GM19452 (cell line): ENCODE measurements around the gene GLI1.
"Not testable (repeated sequence)": the region's sequence is repeated elsewhere in the genome, so short reads cannot be mapped to it uniquely, and the experiment has no call there.

ENCODE experiments used
- ATAC-seq: cut with Tn5 transposase; IDR thresholded peaks from one replicate; pipeline ENCODE4 v1.9.1; 2021; ENCODE audit not compliant: unreplicated experiment

Gene GLI1

DNA sequence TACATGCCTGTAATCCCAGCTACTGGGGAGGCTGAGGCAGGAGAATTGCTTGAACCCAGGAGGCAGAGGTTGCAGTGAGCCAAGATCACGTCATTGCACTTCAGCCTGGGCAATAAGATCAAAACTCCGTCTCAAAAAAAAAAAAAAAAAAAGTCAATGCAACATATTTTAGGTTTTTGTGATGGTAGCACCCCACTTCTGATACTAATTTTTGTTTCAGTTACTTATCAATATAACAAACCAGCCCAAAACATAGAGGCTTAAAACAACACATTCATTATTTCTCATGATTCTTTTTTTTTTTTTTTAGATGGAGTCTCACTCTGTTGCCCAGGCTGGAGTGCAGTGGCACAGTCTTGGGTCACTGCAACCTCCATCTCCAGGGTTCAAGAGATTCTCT lies 18.2 kb upstream of the GLI1 start:
- not testable (repeated sequence) for ATAC-seq

DNA sequence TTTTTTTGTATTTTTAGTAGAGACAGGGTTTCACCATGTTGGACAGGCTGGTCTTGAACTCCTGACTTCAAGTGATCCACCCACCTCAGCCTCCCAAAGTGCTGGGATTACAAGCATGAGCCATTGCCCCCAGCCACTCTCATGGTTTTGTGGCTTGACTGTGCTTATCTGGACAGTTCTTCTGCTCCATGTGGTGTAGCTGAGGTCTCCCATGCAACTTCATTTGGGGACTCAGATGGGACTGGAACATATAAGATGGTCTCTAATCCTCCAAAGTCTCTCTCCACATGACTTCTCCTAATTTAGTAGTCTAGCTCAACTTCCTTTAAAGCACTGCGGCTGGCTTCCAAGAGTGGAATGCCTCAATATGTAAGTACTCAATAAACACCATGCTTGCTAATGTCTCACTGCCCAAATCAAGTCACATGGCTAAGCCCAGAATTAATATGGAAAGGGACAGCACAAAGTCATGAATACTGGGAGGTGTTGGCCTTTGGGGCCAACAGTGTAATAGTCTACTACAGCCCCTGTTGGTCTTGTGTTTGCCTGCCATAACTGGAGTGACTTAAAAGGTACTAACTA lies 17.6 kb upstream of the GLI1 start:
- no peak for ATAC-seq

DNA sequence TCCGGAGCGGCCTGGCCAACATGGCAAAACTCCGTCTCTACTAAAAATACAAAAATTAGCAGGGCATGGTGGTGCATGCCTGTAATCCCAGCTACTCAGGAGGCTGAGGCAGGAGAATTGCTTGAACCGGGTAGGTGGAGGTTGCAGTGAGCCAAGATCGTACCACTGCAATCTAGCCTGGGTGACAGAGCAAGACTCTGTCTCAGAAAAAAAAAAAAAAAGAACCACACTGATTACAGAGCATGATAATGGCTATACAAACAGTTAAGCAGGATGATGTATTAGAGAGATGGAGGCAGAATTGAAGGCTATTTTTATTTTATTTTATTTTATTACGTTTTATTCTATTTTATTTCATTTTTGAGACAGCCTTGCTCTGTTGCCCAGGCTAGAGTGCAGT lies 15.2 kb upstream of the GLI1 start:
- not testable (repeated sequence) for ATAC-seq

DNA sequence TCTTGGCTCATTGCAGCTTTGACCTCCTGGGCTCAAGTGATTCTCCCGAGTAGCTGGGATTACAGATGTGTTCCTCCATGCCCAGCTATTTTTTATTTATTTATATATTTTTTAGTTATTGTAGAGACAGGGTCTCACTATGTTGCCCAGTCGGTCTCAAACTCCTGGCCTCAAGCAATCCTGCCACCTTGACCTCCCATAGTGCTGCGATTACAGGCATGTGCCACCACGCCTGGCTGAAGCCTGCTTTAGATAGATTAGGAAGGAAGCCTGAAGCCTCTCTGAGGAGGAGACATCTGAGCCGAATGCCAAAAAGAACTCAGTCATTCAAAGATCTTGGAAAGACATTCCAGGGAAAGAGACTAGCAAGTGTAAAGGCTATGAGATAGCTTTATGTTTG lies 14.8 kb upstream of the GLI1 start:
- ATAC-seq, result no peak

DNA sequence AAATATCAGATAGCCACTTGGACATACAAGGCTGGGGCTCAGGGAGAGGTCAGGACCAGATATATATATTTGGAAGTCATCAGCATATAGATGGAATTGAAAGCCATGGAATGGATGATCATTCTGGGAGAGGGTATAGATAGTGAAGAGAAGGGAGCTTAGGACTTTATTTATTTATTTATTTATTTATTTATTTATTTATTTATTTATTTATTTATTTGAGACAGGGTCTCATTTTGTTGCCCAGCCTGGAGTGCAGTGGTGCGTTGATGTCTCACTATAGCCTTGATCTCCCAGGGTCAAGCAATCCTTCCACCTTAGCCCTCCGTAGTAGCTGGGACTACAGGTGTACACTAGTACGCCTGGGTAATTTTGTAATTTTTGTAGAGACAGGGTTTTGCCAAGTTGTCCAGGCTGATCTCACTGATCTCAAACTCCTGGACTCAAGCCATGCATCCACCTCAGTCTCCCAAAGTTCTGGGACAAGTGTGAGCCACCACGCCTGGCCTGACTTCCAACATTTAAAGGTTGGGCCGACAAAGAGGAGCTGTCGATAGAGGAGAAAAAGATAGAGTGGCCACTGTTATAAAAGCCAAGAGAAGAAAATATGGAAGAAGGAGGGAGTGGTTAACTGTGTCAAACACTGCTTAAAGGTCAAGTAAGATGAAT lies 13.2 kb upstream of the GLI1 start:
- no peak for ATAC-seq

DNA sequence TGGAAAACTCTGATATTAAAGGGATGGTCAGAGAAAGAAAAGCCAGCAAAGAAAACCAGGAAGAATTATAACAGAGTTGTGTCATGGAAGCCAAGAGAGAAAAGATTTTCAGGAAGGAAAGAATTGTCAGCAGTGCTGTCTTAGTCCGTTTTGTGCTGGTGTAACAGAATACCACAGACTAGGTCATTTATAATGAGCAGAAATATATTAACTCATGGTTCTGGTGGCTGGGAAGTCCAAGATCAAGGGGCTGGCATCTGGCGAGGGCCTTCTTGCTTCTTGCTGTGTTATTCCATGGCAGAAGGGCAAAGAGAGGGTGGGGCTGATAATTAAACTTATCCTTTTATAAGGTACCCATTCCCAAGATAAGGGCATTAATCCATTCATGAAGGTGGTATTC lies 10.9 kb upstream of the GLI1 start:
- no peak for ATAC-seq

DNA sequence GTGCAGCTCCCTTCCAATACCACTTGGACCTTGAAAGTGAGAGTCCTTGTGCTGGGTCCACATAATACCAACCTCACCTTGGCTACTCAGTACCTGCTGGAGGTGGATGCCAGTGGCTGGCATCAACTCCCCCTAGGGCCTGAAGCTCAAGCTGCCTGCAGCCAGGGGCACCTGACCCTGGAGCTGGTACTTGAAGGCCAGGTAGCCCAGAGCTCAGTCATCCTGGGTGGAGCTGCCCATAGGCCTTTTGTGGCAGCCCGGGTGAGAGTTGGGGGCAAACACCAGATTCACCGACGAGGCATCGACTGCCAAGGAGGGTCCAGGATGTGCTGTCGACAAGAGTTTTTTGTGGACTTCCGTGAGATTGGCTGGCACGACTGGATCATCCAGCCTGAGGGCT lies 10.2 kb upstream of the GLI1 start:
- no peak for ATAC-seq

DNA sequence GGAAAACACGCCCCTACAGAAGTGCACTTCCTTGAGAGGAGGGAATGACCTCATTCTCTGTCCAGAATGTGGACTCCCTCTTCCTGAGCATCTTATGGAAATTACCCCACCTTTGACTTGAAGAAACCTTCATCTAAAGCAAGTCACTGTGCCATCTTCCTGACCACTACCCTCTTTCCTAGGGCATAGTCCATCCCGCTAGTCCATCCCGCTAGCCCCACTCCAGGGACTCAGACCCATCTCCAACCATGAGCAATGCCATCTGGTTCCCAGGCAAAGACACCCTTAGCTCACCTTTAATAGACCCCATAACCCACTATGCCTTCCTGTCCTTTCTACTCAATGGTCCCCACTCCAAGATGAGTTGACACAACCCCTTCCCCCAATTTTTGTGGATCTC lies 9.5 kb upstream of the GLI1 start:
- ATAC-seq, result no peak

DNA sequence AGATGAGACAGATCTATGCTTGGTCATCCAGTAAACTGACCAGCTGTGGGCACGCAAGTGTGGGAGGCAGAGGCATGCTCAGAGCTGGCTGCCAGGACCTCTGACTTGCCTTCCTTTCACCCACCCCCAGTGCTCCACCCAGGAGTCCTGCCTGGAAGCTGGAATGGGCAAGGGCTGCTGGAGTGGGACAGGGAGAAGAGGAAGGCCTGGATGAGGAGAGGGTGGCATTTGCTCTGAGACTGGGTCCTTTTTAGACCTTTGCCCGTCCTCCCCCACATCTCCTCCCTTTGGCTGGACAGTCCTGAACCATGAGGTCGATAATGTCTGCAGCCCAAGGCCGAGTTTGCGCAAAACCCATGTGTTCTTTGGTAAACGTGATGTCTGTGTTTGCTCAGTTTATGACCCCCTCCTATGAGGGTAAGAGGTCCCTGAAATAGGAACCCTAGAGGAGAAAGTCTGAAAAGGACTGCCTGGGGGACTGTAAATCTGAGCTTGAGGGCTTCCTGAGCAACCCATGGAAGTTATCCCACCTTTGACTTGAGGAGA lies 8.3 kb upstream of the GLI1 start:
- ATAC-seq, result no peak

DNA sequence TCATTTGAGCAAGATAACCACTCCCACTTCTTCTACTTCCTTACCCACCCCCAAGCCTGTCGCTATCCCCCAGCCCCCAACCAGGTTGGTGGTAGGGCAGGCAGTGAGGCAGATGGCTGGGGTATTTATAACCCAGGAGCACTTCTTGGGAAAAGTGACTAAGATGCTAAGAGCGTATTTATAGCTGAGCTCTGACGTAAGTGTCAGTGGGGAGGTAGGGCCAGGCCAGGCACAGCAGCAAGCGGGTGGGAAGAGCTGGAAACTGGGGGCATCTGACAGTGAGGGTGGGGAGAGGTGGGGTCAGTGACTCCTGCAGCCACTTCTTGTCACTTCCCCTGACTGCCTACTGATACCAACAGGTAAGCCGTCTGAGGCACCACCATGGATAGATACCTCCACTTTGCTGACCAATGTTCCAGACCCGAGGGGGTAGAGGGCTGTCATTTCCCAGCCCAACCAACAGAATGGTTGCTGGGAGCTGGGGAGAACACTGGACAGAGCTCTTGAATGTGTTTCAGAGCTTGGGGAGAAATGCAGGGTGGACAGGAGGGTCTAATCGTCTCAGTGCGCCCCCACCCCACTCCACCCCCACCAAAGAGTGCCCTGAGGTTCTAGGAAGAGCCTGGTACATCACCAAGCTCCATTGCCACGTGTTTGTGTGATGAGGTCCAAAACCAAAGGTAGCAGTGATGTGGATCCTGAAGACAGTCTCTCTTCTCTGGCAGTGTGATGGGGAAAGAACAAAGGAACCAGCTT lies 7.2 kb upstream of the GLI1 start:
- no peak for ATAC-seq

DNA sequence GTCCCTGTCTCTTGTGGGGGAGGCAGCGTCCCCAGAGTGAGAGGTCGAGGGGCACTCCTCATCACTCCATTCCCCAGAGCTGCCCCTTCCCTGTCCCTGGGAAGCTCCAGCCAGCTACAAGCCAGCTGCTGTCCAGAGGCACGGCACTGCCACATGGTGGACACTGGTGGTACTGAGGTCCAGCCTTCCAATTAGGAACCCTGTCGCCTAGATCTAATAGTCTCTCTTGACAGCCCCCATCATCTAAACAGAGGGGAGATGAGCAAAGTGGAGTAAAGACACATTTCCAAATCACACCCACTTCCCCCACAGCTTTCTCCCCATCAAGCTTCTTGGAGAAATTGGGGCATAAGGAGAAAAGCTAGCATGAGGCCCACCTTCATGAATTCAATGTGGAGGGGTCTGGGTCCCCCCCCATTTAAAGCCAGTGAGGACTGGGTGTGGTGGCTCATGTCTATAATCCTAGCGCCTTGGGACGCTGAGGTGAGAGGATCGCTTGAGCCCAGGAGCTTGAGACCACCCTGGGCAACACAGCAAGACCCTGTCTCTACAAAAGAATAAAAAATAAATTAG lies 6.6 kb upstream of the GLI1 start:
- no peak for ATAC-seq

DNA sequence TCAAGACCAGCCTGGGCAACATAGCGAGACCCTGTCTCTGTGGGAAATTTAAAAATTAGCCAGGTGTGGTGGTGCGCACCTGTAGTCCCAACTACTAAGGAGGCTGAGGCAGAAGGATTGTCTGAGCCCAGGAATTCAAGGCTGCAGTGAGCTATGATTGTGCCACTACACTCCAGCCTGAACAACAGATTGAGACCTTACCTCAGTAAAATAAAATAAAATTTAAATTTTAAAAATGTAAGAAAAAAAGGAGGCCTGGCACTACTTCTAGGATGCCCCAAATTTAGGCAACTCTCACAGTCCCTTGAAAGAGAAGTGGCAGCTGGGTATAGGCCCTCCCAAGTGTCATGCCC lies 5.4 kb upstream of the GLI1 start:
- ATAC-seq, result no peak

DNA sequence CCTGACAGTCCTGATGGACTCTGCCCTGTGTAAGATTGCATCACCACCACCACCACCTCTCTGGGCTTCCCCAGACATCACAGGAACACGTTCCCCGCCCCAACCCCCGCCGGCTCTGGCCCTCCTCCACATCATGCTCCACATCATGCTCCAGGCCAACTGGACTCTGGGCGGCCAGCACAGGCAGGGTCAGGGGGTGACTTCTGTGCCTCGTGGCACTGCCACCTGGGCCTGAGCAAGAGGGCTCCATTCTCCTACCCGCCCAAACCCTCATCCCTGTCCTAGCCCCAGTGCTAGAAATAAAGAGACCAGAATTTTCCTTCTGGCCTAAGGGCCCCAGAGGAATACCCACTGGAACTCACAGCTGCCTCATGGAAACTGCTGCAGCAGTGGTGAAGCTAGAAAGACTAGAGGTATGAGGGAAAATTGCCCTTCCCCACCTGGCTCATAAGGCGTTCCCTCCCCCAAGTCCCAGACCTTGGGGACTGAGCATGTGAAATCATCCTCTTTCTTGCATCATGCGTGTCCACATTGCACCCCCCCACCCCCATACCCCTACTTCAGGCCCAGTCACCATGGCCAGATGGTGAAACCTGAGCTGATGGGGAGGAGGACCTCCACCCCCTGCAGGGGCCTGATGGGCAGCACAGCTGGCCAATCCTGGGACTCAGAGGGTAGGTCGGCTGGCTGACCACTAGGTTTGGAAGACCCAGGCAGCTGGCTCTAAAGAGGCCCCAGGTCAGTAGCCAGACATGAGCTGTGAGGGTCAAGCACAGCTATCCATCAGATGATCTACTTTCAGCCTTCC lies 4.8 kb upstream of the GLI1 start, which contains the start of gene INHBE:
Gene INHBE, plus strand, starts transcription at position 742 of the 808 bp plus-strand sequence. CDS start 230 bp downstream, outside the sequence.
- ATAC-seq, result no peak

DNA sequence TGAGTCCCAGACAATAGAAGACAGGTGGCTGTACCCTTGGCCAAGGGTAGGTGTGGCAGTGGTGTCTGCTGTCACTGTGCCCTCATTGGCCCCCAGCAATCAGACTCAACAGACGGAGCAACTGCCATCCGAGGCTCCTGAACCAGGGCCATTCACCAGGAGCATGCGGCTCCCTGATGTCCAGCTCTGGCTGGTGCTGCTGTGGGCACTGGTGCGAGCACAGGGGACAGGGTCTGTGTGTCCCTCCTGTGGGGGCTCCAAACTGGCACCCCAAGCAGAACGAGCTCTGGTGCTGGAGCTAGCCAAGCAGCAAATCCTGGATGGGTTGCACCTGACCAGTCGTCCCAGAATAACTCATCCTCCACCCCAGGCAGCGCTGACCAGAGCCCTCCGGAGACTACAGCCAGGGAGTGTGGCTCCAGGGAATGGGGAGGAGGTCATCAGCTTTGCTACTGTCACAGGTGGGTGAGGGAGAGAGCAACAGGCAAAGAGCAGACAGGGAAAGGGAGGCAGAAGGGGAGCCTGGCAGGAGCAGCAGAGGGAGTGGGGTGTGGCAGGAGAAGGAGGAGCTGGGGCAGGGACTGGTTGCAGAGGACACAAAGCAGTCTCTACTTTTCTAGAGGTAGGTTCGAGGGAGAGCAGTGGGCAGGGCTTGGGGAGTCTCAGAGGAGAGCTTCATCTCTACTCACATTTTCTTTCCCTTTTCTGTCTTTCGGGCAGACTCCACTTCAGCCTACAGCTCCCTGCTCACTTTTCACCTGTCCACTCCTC lies 4.0 kb upstream of the GLI1 start:
- ATAC-seq, result no peak

DNA sequence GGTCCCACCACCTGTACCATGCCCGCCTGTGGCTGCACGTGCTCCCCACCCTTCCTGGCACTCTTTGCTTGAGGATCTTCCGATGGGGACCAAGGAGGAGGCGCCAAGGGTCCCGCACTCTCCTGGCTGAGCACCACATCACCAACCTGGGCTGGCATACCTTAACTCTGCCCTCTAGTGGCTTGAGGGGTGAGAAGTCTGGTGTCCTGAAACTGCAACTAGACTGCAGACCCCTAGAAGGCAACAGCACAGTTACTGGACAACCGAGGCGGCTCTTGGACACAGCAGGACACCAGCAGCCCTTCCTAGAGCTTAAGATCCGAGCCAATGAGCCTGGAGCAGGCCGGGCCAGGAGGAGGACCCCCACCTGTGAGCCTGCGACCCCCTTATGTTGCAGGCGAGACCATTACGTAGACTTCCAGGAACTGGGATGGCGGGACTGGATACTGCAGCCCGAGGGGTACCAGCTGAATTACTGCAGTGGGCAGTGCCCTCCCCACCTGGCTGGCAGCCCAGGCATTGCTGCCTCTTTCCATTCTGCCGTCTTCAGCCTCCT lies 3.4 kb upstream of the GLI1 start:
- peak; percentile 42 for ATAC-seq

DNA sequence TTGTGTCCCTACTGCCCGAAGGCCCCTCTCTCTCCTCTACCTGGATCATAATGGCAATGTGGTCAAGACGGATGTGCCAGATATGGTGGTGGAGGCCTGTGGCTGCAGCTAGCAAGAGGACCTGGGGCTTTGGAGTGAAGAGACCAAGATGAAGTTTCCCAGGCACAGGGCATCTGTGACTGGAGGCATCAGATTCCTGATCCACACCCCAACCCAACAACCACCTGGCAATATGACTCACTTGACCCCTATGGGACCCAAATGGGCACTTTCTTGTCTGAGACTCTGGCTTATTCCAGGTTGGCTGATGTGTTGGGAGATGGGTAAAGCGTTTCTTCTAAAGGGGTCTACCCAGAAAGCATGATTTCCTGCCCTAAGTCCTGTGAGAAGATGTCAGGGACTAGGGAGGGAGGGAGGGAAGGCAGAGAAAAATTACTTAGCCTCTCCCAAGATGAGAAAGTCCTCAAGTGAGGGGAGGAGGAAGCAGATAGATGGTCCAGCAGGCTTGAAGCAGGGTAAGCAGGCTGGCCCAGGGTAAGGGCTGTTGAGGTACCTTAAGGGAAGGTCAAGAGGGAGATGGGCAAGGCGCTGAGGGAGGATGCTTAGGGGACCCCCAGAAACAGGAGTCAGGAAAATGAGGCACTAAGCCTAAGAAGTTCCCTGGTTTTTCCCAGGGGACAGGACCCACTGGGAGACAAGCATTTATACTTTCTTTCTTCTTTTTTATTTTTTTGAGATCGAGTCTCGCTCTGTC lies 2.7 kb upstream of the GLI1 start:
- ATAC-seq, result no peak

DNA sequence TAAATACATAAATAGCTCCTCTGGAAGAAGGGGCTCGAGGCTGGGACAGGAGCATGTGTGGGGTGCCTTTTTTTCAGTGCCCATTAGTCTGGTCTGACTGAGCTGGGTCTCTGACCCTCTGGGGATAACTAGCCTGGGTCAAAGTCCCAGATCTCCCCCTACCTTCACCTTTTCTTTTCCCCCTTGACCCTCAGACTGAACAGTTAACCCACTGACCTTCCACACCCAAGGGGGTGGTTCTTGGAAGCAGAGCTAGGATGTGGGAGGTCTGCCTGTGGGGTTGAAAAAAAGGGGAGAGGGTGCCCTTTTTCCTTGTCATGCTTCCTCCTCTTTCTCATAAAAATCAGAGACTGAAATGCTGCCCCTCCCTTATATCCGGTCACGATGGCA lies 925 bp upstream of the GLI1 start:
- ATAC-seq, result no peak

DNA sequence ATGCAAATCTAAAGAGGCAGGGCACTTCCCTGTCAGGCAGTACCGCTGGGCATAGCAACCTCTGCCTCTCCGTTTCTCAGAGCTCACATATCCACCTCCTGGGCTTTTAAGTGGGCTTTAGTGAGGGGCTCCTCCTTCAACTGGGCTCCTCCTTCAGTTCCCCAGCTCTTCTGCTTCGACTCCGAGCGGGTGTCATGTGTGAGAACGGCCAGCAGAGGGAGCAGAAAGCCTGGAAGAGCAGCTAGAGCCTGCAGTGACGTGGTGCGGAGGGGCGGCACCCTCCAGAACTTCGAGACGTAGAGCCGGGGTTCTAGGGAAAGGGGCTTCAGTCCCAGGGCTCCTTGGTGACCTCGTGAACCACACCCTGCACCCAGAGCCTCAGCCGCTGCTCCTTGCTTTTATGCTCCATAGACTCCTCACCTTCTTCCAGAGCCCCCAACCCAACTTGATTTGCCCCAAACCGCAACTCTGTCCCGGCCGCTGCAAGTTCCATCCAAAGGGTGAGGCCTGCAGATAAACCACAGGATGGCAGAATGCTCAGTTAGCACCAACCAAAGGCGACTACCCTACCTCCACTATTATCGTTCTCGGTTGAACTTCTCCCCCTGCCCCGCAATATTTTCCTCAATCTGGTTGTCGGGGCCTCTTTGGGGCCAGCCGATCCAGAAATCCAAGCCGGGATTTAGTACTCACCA lies 383 bp upstream of the GLI1 start:
- ATAC-seq, result peak; percentile 55

DNA sequence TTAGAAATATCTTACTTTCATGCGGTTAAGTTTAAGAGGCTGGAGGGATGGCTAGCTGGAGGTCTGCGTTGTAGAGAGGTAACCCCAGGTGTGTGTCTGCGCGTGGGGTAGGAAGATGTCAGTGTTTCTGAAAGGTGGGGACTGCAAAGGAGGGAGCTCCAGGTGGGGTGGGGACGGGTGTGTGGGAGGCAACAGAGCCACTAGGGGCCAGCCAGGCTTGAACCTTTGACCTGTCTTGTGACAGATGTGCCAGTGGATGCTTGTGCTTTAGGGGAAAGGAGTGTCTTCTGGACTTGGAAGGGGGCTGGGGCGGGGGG lies 841 bp downstream of the GLI1 start:
- ATAC-seq, result no peak
